SU-DHL-6 (cell line): ENCODE results near the gene AGBL3.

ENCODE experiments used
- H2AFZ ChIP-seq: fragments of 200-600 bp; sonication (generic); 2 replicates; pipeline ENCODE4 v1.6.1; 2014; ENCODE audit warnings: low read depth, mild to moderate bottlenecking, moderate library complexity, mixed read lengths, antibody characterized with exemption, low read length; ENCODE audit not compliant: severe bottlenecking
- H3F3A ChIP-seq: fragments of 200-600 bp; shearing (Covaris generic); 2 replicates; pipeline ENCODE4 v1.6.0; 2016; ENCODE audit warnings: antibody characterized with exemption, mild to moderate bottlenecking; ENCODE audit not compliant: insufficient read depth
- H3K27ac ChIP-seq: fragments of 200-600 bp; sonication (generic); 2 replicates; pipeline ENCODE4 v1.5.1; 2016; ENCODE audit warnings: low read depth, mild to moderate bottlenecking, low read length, moderate library complexity, mixed read lengths
- H3K27me3 ChIP-seq: fragments of 200-600 bp; sonication (generic), shearing (Covaris generic); 2 replicates; pipeline ENCODE4 v1.6.0; 2014; ENCODE audit warnings: mild to moderate bottlenecking, low read length
- H3K36me3 ChIP-seq: fragments of 200-600 bp; sonication (generic); 2 replicates; pipeline ENCODE4 v1.6.1; 2014; ENCODE audit warnings: mild to moderate bottlenecking, low read length, mixed read lengths
- H3K4me2 ChIP-seq: fragments of 300-600, 200-600 bp; shearing (Covaris generic), sonication (generic); 2 replicates; pipeline ENCODE4 v1.6.0; 2014; ENCODE audit warnings: low read length, low read depth, mild to moderate bottlenecking; ENCODE audit not compliant: poor library complexity, severe bottlenecking
- H3K4me3 ChIP-seq: fragments of 200-600 bp; sonication (generic); 2 replicates; pipeline ENCODE4 v1.5.1; 2014; ENCODE audit warnings: antibody characterized with exemption, low read length, mild to moderate bottlenecking, mixed read lengths; ENCODE audit not compliant: insufficient read depth, poor library complexity, severe bottlenecking
- H3K79me2 ChIP-seq: fragments of 200-600 bp; sonication (generic); 2 replicates; pipeline ENCODE4 v1.6.1; 2014; ENCODE audit warnings: mild to moderate bottlenecking, low read length, moderate library complexity; ENCODE audit not compliant: insufficient read depth
- H3K9ac ChIP-seq: fragments of 200-600 bp; sonication (generic); 2 replicates; pipeline ENCODE4 v1.7.0; 2014; ENCODE audit warnings: mild to moderate bottlenecking, low read length
- H3K9me2 ChIP-seq: fragments of 200-600 bp; sonication (generic); replicated peaks from 2 replicates; pipeline ENCODE4 v1.6.1; 2014; ENCODE audit warnings: low read length; ENCODE audit not compliant: insufficient read depth
- H3K9me3 ChIP-seq: fragments of 200-600 bp; sonication (generic); 2 replicates; pipeline ENCODE4 v1.6.1; 2014; ENCODE audit warnings: low read length, mixed read lengths; ENCODE audit not compliant: insufficient read depth
- H4K20me1 ChIP-seq: fragments of 200-600 bp; sonication (generic); 2 replicates; pipeline ENCODE4 v1.6.1; 2014; ENCODE audit warnings: low read depth, mild to moderate bottlenecking, antibody characterized with exemption, low read length, moderate library complexity, mixed read lengths
- EZH2phosphoT487 ChIP-seq: fragments of 200-600 bp; sonication (generic), shearing (Covaris generic); conservative IDR thresholded peaks from 2 replicates; pipeline ENCODE4 v1.6.1; 2018; ENCODE audit warnings: mild to moderate bottlenecking, antibody characterized with exemption, low read length, moderate library complexity, mixed read lengths
- TF ChIP-seq, protein P1 (sequence below): fragments of 200-600 bp; sonication (generic); IDR thresholded peaks from one replicate; pipeline ENCODE4 v1.5.1; 2017; ENCODE audit warnings: antibody characterized with exemption, mild to moderate bottlenecking, low read length, moderate library complexity; ENCODE audit not compliant: insufficient read depth, poor library complexity, severe bottlenecking

The AGBL3 gene

DNA sequence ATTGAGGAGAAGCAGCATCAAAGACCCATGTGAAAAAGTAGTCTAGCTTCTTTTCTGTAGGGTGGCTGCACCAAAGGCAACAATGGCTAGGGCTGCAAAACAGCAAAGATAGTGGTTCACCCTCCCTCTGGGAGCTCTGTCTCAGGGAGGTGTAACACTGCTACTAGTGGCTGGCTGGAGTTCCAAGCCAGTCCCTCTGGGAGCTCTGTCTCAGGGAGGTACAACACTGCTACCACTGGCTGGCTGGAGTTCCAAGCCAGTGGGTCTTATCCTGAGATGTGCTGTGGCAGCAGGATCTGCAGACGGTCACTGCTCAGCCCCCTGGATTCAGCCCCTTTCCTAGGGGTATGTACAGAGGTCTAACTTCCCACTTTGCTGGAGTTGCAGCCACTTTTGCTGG, 123.7 kb downstream of the AGBL3 start:
- no peaks in the 10 kb centered on the region for H3K9me2 ChIP-seq
- H3K27me3 ChIP-seq = no peaks in the 10 kb centered on the region
- no peak overlapping the region for H3K4me2 ChIP-seq
- no peak for TF ChIP-seq EZH2phosphoT487
- TF ChIP-seq, protein P1, sequence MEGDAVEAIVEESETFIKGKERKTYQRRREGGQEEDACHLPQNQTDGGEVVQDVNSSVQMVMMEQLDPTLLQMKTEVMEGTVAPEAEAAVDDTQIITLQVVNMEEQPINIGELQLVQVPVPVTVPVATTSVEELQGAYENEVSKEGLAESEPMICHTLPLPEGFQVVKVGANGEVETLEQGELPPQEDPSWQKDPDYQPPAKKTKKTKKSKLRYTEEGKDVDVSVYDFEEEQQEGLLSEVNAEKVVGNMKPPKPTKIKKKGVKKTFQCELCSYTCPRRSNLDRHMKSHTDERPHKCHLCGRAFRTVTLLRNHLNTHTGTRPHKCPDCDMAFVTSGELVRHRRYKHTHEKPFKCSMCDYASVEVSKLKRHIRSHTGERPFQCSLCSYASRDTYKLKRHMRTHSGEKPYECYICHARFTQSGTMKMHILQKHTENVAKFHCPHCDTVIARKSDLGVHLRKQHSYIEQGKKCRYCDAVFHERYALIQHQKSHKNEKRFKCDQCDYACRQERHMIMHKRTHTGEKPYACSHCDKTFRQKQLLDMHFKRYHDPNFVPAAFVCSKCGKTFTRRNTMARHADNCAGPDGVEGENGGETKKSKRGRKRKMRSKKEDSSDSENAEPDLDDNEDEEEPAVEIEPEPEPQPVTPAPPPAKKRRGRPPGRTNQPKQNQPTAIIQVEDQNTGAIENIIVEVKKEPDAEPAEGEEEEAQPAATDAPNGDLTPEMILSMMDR = no peak
- no peak overlapping the region for H2AFZ ChIP-seq
- H3K36me3 ChIP-seq = no peaks in the 10 kb centered on the region
- no peak overlapping the region for H3K27ac ChIP-seq
- H3K4me3 ChIP-seq = no peak overlapping the region
- no peaks in the 10 kb centered on the region for H3K9me3 ChIP-seq
- H3F3A ChIP-seq = no peaks in the 10 kb centered on the region
- H3K79me2 ChIP-seq = no peaks in the 10 kb centered on the region
- no peak overlapping the region for H3K9ac ChIP-seq
- no peaks in the 10 kb centered on the region for H4K20me1 ChIP-seq

DNA sequence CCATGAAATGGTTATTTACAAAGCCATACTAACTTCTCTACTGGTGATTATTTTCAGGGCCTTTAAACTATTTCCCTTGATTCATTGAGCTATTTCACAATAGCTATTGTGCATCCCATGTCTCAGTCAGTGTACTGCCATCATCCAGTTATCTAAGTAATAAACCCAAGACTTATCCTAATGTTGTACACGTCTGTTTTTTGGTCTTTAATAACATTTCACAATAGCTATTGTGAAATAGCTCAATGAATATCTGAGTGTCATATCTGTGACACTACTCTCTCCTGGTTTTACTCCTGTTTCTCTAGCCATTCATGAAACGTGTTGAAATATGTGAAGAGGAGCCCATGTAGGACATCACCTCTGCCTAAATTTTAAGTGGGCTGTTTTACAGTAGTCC, 125.1 kb downstream of the AGBL3 start:
- no peak for TF ChIP-seq EZH2phosphoT487
- TF ChIP-seq, protein P1 = no peak

DNA sequence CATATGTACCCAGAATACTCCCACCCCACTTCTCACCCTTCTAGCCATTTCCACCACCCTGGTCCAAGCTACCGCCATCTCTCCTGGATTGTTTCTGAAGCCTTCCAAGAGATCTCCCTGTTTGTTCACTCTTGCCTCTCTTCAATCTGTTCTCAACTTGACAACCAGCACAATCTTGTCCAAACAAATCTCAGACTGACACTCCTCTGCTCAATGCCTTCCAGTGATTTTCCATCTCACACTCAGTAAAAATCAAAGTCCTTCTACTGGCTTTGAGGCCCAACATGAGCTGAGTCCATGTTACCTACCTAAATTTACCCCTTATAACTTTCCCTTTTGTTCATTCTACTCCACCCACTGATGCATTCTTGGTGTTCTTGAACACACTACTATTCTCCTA, 128.3 kb downstream of the AGBL3 start:
- Histone ChIP-seq H4K20me1 (no peaks in the 10 kb centered on the region), H3K4me2 (no peak overlapping the region), H3F3A (no peaks in the 10 kb centered on the region), H3K27me3 (no peaks in the 10 kb centered on the region), H3K36me3 (no peaks in the 10 kb centered on the region), H3K9me3 (no peaks in the 10 kb centered on the region), H3K9ac (no peak overlapping the region), H3K4me3 (no peak overlapping the region), H3K79me2 (no peaks in the 10 kb centered on the region), H3K9me2 (no peaks in the 10 kb centered on the region), H3K27ac (no peak overlapping the region), H2AFZ (no peak overlapping the region)
- TF ChIP-seq EZH2phosphoT487 = no peak
- TF ChIP-seq, protein P1 = no peak

More for the DNA sequence above, 125.1 kb downstream of the AGBL3 start:
- H3K27ac ChIP-seq = no peak overlapping the region
- no peaks in the 10 kb centered on the region for H3K9me3 ChIP-seq
- no peak overlapping the region for H3K4me2 ChIP-seq
- no peak overlapping the region for H3K4me3 ChIP-seq
- no peaks in the 10 kb centered on the region for H3K27me3 ChIP-seq
- H4K20me1 ChIP-seq = no peaks in the 10 kb centered on the region
- no peaks in the 10 kb centered on the region for H3K36me3 ChIP-seq
- H3K79me2 ChIP-seq = no peaks in the 10 kb centered on the region
- no peaks in the 10 kb centered on the region for H3K9me2 ChIP-seq
- H3K9ac ChIP-seq = no peak overlapping the region
- H2AFZ ChIP-seq = no peak overlapping the region
- no peaks in the 10 kb centered on the region for H3F3A ChIP-seq
